Epithelial cell of proximal tubule (primary cell): Measurements from ENCODE around the gene UBE2Z. TPM values are rescaled to one million over a fixed set of nuclear protein-coding genes. Genes with fewer than 3 reads are reported as not detected.
A peak's percentile ranks its signal among the peaks of the same experiment; 100 is the strongest.

Experiments used
- DNase-seq: peaks from one replicate; pipeline ENCODE4 v3.0.0-alpha.2; 2011; ENCODE audit warnings: low read depth
- H3K4me3 ChIP-seq: 2 replicates; pipeline ENCODE4 v1.5.1; 2011; ENCODE audit warnings: low read depth, mild to moderate bottlenecking, low read length
- total RNA-seq: library from RNA; depleted of rRNA; stranded (reverse); fragments of >200 nt; gene quantifications from 2 replicates; pipeline ENCODE4 v1.2.3, GENCODE V29; 2015
- TF ChIP-seq, protein P1 (sequence below): conservative IDR thresholded peaks from 2 replicates; pipeline ENCODE4 v1.5.1; 2012; ENCODE audit warnings: low read depth, mild to moderate bottlenecking, low read length

The UBE2Z gene
- total RNA-seq, 1 donor from 2014 or later, result 78.9 TPM

DNA sequence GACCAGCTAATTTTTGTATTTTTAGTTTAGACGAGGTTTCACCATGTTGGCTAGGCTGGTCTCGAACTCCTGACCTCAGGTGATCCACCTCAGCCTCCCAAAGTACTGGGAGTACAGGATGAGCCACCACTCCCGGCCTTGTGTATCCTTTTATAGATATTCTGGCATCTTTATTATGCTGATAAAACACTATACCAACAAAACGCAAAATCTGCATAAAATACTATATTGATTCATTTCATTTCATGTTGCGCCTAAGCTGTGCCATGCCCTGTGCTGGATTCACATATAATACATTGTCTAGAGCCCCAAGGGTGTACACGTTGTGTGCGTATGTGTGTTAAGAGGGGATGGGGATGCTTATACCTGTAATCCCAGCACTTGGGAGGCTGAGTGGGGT lies 3.8 kb upstream of the UBE2Z start:
- no peak for DNase-seq
- no peak overlapping the region for H3K4me3 ChIP-seq
- TF ChIP-seq, protein P1, sequence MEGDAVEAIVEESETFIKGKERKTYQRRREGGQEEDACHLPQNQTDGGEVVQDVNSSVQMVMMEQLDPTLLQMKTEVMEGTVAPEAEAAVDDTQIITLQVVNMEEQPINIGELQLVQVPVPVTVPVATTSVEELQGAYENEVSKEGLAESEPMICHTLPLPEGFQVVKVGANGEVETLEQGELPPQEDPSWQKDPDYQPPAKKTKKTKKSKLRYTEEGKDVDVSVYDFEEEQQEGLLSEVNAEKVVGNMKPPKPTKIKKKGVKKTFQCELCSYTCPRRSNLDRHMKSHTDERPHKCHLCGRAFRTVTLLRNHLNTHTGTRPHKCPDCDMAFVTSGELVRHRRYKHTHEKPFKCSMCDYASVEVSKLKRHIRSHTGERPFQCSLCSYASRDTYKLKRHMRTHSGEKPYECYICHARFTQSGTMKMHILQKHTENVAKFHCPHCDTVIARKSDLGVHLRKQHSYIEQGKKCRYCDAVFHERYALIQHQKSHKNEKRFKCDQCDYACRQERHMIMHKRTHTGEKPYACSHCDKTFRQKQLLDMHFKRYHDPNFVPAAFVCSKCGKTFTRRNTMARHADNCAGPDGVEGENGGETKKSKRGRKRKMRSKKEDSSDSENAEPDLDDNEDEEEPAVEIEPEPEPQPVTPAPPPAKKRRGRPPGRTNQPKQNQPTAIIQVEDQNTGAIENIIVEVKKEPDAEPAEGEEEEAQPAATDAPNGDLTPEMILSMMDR, result no peak

DNA sequence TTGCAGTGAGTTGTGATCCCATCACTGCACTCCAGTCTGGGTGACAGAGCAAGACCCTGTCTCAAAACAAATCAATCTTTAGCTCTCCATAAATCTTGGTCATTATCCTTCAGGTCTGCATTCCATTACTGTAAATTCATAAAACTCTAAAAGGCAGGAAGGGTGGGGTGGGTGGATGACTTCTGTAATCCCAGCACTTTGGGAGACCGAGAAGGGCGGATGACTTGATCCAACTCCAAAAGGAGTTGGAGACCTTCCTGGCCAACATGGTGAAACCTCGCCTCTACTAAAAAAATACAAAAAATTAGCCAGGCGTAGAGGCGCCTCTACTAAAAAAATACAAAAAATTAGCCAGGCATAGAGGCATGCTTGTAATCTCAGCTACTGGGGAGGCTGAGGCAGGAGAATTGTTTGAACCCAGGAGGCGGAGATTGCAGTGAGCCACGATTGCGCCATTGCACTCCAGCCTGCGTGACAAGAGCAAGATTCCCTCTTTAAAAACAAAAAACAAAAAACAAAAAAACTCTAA lies 2.2 kb upstream of the UBE2Z start:
- no peak for DNase-seq
- TF ChIP-seq, protein P1, result no peak
- H3K4me3 ChIP-seq, result no peak overlapping the region

DNA sequence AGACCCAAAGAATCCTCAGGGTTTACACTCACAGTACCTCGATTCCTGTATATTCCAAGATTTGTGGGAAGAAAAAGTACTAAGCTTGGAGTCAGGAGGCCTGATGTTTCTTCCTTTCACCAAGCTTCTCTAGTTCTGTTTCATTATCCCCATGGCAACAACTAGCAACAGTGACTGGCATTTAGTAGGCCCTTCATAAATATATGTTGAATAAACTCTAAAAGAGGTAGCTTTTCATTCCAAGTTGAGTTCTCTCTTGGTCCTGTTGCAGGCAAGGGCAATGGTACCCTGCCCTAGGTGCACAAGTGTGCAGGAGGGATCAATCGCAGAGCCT lies 527 bp upstream of the UBE2Z start:
- DNase-seq, result no peak
- TF ChIP-seq, protein P1, result no peak
- peak overlapping the region; percentile 68 for H3K4me3 ChIP-seq

DNA sequence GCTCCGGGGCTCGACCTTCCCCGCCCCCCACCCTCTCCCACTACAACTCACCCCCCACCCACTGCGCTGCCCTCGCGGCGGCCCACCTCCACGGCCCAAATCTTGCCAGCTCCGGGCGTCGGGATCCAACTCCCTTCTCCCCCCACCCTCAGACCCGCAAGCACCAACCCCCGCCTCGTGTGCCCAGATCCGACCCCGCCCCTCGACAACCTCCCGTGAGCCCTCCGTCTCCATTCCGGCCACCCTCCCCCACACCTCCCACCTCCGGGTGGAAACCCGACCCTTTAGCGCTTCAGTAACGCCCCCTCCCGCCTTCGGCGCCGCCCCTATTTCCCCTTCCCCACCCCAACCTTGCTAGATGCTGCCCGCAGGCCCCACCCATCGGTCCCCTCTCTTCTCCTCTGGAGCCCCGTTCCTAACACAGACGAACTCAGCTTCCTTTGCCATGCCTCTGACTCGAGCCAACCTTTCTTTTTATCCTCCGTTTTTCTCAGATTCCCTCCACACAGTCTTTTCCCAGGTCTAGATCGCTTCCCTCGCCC lies 717 bp downstream of the UBE2Z start:
- TF ChIP-seq, protein P1, result no peak
- peak overlapping the region; percentile 68 for H3K4me3 ChIP-seq
- DNase-seq, result no peak

DNA sequence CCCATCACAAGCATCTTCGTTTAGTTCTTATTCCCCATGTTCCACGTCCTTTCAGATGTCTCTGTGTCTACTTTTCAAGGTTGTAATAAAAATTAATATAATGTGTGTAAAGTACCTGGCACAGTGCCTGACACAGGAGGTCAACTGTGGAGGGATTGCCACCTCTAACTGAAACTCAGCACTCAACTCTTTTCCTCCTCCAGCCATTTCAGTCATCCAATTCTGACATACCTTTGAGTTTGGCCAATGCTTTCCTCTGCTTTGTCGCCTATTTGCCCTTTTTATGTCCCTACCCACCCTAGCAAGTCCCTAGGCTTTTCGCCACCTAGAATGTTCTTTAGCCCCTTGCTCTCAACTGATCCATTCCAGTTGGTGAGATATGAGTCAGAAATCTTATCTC lies 1.6 kb downstream of the UBE2Z start:
- peak overlapping the region; percentile 68 for H3K4me3 ChIP-seq
- TF ChIP-seq, protein P1, result no peak
- DNase-seq, result no peak

DNA sequence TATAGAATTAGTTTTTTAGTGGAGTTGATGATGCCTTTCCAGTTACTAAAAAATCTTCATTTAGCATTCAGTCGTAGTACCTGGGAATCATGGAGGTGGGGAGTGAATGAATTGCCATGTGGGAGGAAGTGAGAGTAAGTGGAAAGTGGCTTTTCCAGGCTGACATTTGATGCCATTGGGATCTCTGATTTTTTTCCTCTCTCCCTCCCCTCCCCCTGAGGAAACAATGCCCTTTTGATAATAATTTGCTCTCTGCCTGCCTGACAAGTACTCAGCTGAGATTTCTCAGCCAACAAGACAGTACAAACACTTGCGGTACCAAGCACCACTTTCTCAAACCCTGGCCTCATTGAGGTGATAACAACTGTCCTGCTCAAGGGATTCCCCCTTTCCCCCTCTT lies 2.2 kb downstream of the UBE2Z start:
- DNase-seq, result no peak
- TF ChIP-seq, protein P1, result no peak
- H3K4me3 ChIP-seq, result peak overlapping the region; percentile 68

DNA sequence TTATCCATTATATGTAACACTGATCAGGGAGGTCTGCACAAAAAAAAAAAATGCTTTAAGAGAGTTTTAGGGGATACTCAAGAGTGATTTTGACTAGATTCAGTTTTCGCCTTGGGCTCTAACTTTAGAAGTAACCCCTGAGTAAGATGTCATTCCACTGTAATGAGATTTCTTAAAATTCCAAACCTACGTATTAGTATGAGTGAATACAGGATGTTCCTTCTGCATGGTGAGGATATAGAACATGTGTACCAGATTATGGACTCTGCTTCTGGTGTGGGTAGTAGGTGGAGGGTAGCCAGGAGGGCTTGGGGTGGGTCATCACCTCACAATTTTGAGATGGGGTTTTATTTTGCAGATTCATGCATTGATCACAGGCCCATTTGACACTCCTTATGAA lies 4.3 kb downstream of the UBE2Z start:
- TF ChIP-seq, protein P1, result no peak
- DNase-seq, result no peak
- H3K4me3 ChIP-seq, result no peak overlapping the region
